ENCODE results near the gene RAB23. TPM values are rescaled to one million over a fixed set of nuclear protein-coding genes. Genes with fewer than 3 reads are reported as not detected.
"Not testable (repeated sequence)": the region's sequence is repeated elsewhere in the genome, so short reads cannot be mapped to it uniquely, and the experiment has no call there.

Gene RAB23
- total and polyA plus RNA-seq, 8 donors = 14.0 to 27.3 (median 24.4) TPM

GRCh38 chr6:57243954-57244353 is 21.8 kb upstream of the RAB23 start:
- intact Hi-C loops (cut with DNase I) = no loop called here
- no peaks in the 10 kb centered on the region for H3K27me3 ChIP-seq
- H3K4me3 ChIP-seq = no peak overlapping the region
- H3K4me1 ChIP-seq = no peaks in the 10 kb centered on the region
- DNase-seq = no peak
- H3K27ac ChIP-seq = no peak overlapping the region
- no peak for ATAC-seq
- TF ChIP-seq CTCF (IDR thresholded peaks at IDR 0.05) = no peak
- H3K36me3 ChIP-seq = no peaks in the 10 kb centered on the region
- no peaks in the 10 kb centered on the region for H3K9me3 ChIP-seq

GRCh38 chr6:57243526-57243925 is 21.4 kb upstream of the RAB23 start:
- H3K36me3 ChIP-seq, H3K4me1 ChIP-seq: not testable (repeated sequence)

GRCh38 chr6:57242505-57242904 is 20.4 kb upstream of the RAB23 start:
- intact Hi-C loops (cut with DNase I) = no loop called here
- no peak for DNase-seq

More at GRCh38 chr6:57243526-57243925, 21.4 kb upstream of the RAB23 start:
- ATAC-seq; H3K9me3 ChIP-seq; intact Hi-C loops (cut with DNase I); H3K27ac ChIP-seq; H3K4me3 ChIP-seq; H3K27me3 ChIP-seq: not testable (repeated sequence)
- peak in 1 of 4 donors; percentile 53 for DNase-seq

GRCh38 chr6:57226221-57226620 is 4.1 kb upstream of the RAB23 start:
- Histone ChIP-seq H3K4me1 (peaks cover 3 to 5% of the 10 kb centered on the region in 2 donors), H3K9me3 (no peaks in the 10 kb centered on the region), H3K27me3 (peaks cover 0 to 4% of the 10 kb centered on the region in 2 donors), H3K4me3 (no peak overlapping the region), H3K36me3 (no peaks in the 10 kb centered on the region), H3K27ac (no peak overlapping the region)
- no peak for DNase-seq
- no peak for TF ChIP-seq CTCF (IDR thresholded peaks at IDR 0.05)
- intact Hi-C loops (cut with DNase I) = no loop called here
- ATAC-seq = no peak

More at GRCh38 chr6:57242505-57242904, 20.4 kb upstream of the RAB23 start:
- H3K27ac ChIP-seq = no peak overlapping the region
- H3K4me1 ChIP-seq = no peaks in the 10 kb centered on the region
- no peaks in the 10 kb centered on the region for H3K27me3 ChIP-seq
- peak; percentile 58 for ATAC-seq
- no peaks in the 10 kb centered on the region for H3K9me3 ChIP-seq
- H3K4me3 ChIP-seq = no peak overlapping the region
- H3K36me3 ChIP-seq = no peaks in the 10 kb centered on the region
- TF ChIP-seq CTCF (IDR thresholded peaks at IDR 0.05) = no peak

- Histone ChIP-seq H3K36me3 (no peaks in the 10 kb centered on the region), H3K4me3 (no peak overlapping the region), H3K27ac (no peak overlapping the region), H3K9me3 (no peaks in the 10 kb centered on the region), H3K4me1 (peaks cover 3 to 9% of the 10 kb centered on the region in 2 donors), H3K27me3 (peaks cover 0 to 4% of the 10 kb centered on the region in 2 donors)
- no peak for TF ChIP-seq CTCF (IDR thresholded peaks at IDR 0.05)
- DNase-seq (no peak), ATAC-seq (no peak)
- intact Hi-C loops (cut with DNase I) = no loop called here
Measured at GRCh38 chr6:57224769-57225515, 2.8 kb upstream of the RAB23 start.

GRCh38 chr6:57222743-57223077 is 603 bp upstream of the RAB23 start:
- no peaks in the 10 kb centered on the region for H3K9me3 ChIP-seq
- DNase-seq = peak in 1 of 4 donors; percentile 3
- H3K4me1 ChIP-seq = peaks cover 3 to 9% of the 10 kb centered on the region in 2 donors
- peak overlapping the region; percentile 91 to 98 for H3K4me3 ChIP-seq
- peak overlapping the region; percentile 78 to 94 for H3K27ac ChIP-seq
- TF ChIP-seq CTCF (IDR thresholded peaks at IDR 0.05) = no peak
- H3K36me3 ChIP-seq = no peaks in the 10 kb centered on the region
- intact Hi-C loops (cut with DNase I) = no loop called here
- H3K27me3 ChIP-seq = peaks cover 0 to 4% of the 10 kb centered on the region in 2 donors
- ATAC-seq = peak; percentile 21

Measured in left lung (tissue), 10 donors.